ENCODE results near the gene MEX3A. TPM values are rescaled to one million over a fixed set of nuclear protein-coding genes. Genes with fewer than 3 reads are reported as not detected.

MEX3A gene
- total and polyA plus RNA-seq, 5 donors from 2014 or later: not detected

DNA sequence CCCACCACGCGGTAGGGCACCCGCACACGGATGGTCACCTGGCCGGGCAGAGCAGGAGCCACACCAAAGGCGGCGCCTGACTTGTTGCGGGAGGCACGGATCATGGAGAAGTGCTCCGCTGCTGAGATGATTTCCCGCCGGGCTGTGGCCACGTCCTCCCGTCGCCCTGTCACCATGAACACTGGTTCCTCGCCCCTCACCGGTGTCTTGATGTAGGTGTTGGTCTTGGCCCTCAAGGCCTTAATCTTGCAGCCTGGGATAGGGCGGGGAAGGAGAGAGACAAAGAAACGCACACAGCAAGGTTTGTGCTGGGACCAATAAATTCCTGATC lies 4.9 kb downstream of the MEX3A start:
- H3K4me1 ChIP-seq (ENCODE audit: control insufficient read depth, insufficient read depth, low read length, poor library complexity, severe bottlenecking): peaks cover 8% of the 10 kb centered on the region
- H3K9me3 ChIP-seq (ENCODE audit: control insufficient read depth in 2 of 2, low read length in 2 of 2): no peaks in the 10 kb centered on the region
- DNase-seq (no peak), ATAC-seq (ENCODE audit: low read depth in 2 of 2) (no peak)
- peaks cover 35% of the 10 kb centered on the region for H3K27me3 Mint-ChIP-seq
- no peaks in the 10 kb centered on the region for H3K36me3 Mint-ChIP-seq
- no peaks in the 10 kb centered on the region for H3K36me3 ChIP-seq (ENCODE audit: control insufficient read depth, insufficient read depth, low read length)
- H3K4me1 Mint-ChIP-seq: peaks cover 0 to 11% (median 0%) of the 10 kb centered on the region in 4 donors
- H3K27me3 ChIP-seq (ENCODE audit: control insufficient read depth, insufficient read depth, low read length): no peaks in the 10 kb centered on the region
- H3K27ac ChIP-seq (ENCODE audit: insufficient read depth, low read length, poor library complexity, severe bottlenecking): no peak overlapping the region
- no peak overlapping the region for H3K4me3 Mint-ChIP-seq
- no peak overlapping the region for H3K4me3 ChIP-seq (ENCODE audit: low read depth, low read length)
- peaks cover 0 to 2% (median 0%) of the 10 kb centered on the region in 7 donors for H3K9me3 Mint-ChIP-seq
- no peak overlapping the region for H3K27ac Mint-ChIP-seq

DNA sequence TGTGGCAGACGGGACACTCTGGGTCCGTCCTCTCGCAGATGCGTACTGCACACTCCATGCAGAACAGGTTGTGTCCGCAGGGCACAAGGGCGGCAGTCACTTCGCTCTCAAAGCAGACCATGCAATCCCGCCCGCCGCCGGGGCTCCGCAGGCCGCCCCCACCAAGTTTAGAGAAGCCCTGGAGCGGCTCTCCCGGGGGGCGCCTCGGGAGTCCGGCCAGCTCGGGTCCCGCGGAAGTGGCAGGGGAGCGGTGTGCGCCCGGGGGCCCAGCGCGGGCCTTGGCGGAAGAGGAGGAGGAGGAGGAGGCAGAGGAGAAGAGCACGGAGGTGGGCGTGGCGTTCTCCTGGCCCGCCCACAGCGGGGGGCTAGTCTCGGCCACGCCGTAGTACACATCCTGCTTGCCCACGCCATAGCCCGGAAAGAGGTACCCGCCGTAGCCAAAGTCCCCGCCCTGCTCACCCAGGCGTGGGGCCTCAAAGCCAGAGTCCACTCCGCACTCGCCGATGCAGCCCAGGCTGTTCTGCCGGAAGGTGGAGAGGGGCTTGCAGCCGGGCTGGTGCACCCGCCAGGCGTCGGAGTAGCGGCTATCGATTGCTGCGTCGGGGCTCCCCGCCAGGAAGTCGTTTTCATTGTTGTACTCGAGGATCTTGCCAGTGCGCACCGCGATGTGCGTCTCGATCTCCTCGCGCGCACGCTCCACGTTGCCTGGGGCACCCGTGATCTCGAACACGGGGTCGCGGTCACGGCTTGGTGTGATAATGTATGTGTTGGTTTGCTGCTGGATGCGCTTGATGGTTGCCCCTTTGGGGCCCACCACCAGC lies 5.4 kb downstream of the MEX3A start:
- no peak for DNase-seq
- Mint-ChIP-seq H3K4me3 (no peak overlapping the region), H3K36me3 (no peaks in the 10 kb centered on the region), H3K27me3 (peaks cover 35% of the 10 kb centered on the region), H3K27ac (no peak overlapping the region), H3K9me3 (peaks cover 0 to 2% (median 0%) of the 10 kb centered on the region in 7 donors), H3K4me1 (peaks cover 0 to 8% (median 0%) of the 10 kb centered on the region in 4 donors)
- Histone ChIP-seq H3K27ac (ENCODE audit: insufficient read depth, low read length, poor library complexity, severe bottlenecking) (no peak overlapping the region), H3K9me3 (ENCODE audit: control insufficient read depth in 2 of 2, low read length in 2 of 2) (no peaks in the 10 kb centered on the region), H3K27me3 (ENCODE audit: control insufficient read depth, insufficient read depth, low read length) (no peaks in the 10 kb centered on the region), H3K36me3 (ENCODE audit: control insufficient read depth, insufficient read depth, low read length) (no peaks in the 10 kb centered on the region), H3K4me3 (ENCODE audit: low read depth, low read length) (no peak overlapping the region), H3K4me1 (ENCODE audit: control insufficient read depth, insufficient read depth, low read length, poor library complexity, severe bottlenecking) (peaks cover 2% of the 10 kb centered on the region)
- ATAC-seq (ENCODE audit: low read depth in 2 of 2): no peak

DNA sequence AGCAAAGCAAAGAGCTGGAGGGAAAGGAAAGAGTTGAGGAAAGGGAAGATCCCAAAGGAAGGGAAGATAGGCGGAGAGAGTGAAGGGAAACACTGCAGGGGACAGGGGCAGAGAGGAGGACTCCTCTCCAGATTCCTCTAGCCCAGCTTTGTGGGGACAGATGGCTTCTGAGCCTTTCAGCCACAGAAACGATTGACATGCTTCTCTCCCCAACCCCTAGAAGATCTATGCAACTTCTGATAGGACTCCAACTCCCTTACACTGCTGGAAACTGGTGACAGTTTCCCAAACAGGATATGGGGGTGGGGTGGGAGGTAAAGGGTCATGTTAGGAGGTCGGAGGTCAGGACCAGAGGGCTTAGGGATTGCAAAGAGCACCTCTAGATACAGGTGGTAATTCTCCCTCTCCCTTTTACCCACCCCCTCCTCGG lies 6.5 kb downstream of the MEX3A start:
- Histone ChIP-seq H3K4me3 (ENCODE audit: low read depth, low read length) (no peak overlapping the region), H3K27me3 (ENCODE audit: control insufficient read depth, insufficient read depth, low read length) (no peaks in the 10 kb centered on the region), H3K27ac (ENCODE audit: insufficient read depth, low read length, poor library complexity, severe bottlenecking) (no peak overlapping the region), H3K36me3 (ENCODE audit: control insufficient read depth, insufficient read depth, low read length) (no peaks in the 10 kb centered on the region), H3K9me3 (ENCODE audit: control insufficient read depth in 2 of 2, low read length in 2 of 2) (no peaks in the 10 kb centered on the region), H3K4me1 (ENCODE audit: control insufficient read depth, insufficient read depth, low read length, poor library complexity, severe bottlenecking) (no peaks in the 10 kb centered on the region)
- Mint-ChIP-seq H3K9me3 (peaks cover 0 to 2% (median 0%) of the 10 kb centered on the region in 7 donors), H3K4me3 (peak overlapping the region in 1 of 4 donors; percentile 50), H3K36me3 (no peaks in the 10 kb centered on the region), H3K27ac (no peak overlapping the region), H3K4me1 (peaks cover 0 to 3% (median 0%) of the 10 kb centered on the region in 4 donors), H3K27me3 (peaks cover 25% of the 10 kb centered on the region)
- DNase-seq: no peak
- no peak for ATAC-seq (ENCODE audit: low read depth in 2 of 2)

DNA sequence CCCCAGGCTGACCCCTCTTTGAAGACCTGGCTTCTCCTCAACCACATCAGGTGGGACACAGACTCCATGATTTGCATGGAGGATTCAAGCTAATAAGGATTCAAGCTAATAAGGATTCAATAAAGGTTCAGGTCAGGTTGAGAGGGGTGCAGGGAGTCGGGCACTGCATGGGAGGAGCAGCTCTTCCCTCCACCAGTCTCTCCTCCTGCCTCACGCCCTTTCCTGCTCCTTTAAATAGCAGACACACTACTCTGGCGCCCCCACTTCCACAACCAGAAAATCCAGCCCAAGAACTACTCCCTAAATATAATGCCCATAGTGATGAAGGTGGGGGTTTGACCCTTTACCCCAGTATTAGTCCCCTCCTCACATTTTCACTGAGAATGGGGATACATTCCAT lies 7.1 kb downstream of the MEX3A start:
- H3K4me1 ChIP-seq (ENCODE audit: control insufficient read depth, insufficient read depth, low read length, poor library complexity, severe bottlenecking): no peaks in the 10 kb centered on the region
- Mint-ChIP-seq H3K4me1 (peaks cover 0 to 3% (median 0%) of the 10 kb centered on the region in 4 donors), H3K36me3 (no peaks in the 10 kb centered on the region), H3K27ac (no peak overlapping the region), H3K27me3 (peaks cover 25% of the 10 kb centered on the region), H3K4me3 (no peak overlapping the region), H3K9me3 (peaks cover 0 to 2% (median 0%) of the 10 kb centered on the region in 7 donors)
- ATAC-seq (ENCODE audit: low read depth in 2 of 2) (no peak), DNase-seq (no peak)
- no peak overlapping the region for H3K4me3 ChIP-seq (ENCODE audit: low read depth, low read length)
- H3K36me3 ChIP-seq (ENCODE audit: control insufficient read depth, insufficient read depth, low read length): no peaks in the 10 kb centered on the region
- H3K27ac ChIP-seq (ENCODE audit: insufficient read depth, low read length, poor library complexity, severe bottlenecking): no peak overlapping the region
- H3K27me3 ChIP-seq (ENCODE audit: control insufficient read depth, insufficient read depth, low read length): no peaks in the 10 kb centered on the region
- no peaks in the 10 kb centered on the region for H3K9me3 ChIP-seq (ENCODE audit: control insufficient read depth in 2 of 2, low read length in 2 of 2)

DNA sequence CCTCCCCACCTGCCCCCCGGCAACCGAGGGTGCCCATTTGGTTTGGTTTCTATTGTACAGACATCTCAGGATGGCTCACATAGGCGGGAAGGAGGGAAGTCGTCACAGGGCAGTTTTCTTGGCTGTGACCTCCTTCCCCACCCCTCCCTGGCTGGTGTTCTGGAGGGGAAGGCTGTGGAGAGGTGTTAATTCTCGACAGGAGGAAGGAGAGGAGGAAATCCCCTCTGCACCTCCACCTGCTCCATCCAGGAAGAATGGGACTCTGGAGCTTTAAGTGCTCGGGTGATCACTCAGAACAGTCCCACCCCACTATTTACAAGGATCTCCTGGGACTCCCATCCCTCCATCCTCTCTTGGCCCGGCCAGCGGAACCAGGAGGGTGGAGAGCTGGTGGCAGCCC lies 7.6 kb downstream of the MEX3A start:
- Mint-ChIP-seq H3K27me3 (peaks cover 22% of the 10 kb centered on the region), H3K36me3 (no peaks in the 10 kb centered on the region), H3K4me1 (peaks cover 0 to 1% (median 0%) of the 10 kb centered on the region in 4 donors), H3K9me3 (peaks cover 0 to 1% (median 0%) of the 10 kb centered on the region in 7 donors), H3K27ac (no peak overlapping the region), H3K4me3 (no peak overlapping the region)
- Histone ChIP-seq H3K27ac (ENCODE audit: insufficient read depth, low read length, poor library complexity, severe bottlenecking) (no peak overlapping the region), H3K36me3 (ENCODE audit: control insufficient read depth, insufficient read depth, low read length) (no peaks in the 10 kb centered on the region), H3K4me1 (ENCODE audit: control insufficient read depth, insufficient read depth, low read length, poor library complexity, severe bottlenecking) (no peaks in the 10 kb centered on the region), H3K9me3 (ENCODE audit: control insufficient read depth in 2 of 2, low read length in 2 of 2) (no peaks in the 10 kb centered on the region), H3K27me3 (ENCODE audit: control insufficient read depth, insufficient read depth, low read length) (no peaks in the 10 kb centered on the region), H3K4me3 (ENCODE audit: low read depth, low read length) (no peak overlapping the region)
- DNase-seq (no peak), ATAC-seq (ENCODE audit: low read depth in 2 of 2) (no peak)

DNA sequence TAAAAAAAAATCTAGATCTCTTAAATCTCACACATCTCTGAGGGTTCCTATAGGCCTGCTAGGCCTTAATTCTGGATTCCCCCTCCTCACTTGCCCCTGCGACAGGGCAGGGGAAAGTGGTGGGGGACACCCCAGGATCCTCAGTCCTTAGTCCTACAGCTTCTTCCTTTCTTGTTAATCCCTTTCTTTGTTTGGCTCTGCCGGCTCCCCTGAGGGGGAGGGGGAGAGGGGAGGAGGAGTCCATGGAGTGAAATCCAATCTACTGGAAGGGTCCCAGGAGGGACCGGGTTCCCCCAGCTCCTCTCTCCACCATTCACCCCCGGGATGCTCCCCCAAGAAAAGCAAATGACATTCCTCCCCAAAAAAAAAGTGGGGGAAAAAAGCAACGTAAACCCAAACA lies 8.5 kb downstream of the MEX3A start:
- no peaks in the 10 kb centered on the region for H3K27me3 ChIP-seq (ENCODE audit: control insufficient read depth, insufficient read depth, low read length)
- H3K4me3 Mint-ChIP-seq: no peak overlapping the region
- H3K4me1 ChIP-seq (ENCODE audit: control insufficient read depth, insufficient read depth, low read length, poor library complexity, severe bottlenecking): no peaks in the 10 kb centered on the region
- DNase-seq (no peak), ATAC-seq (ENCODE audit: low read depth in 2 of 2) (no peak)
- no peaks in the 10 kb centered on the region for H3K36me3 ChIP-seq (ENCODE audit: control insufficient read depth, insufficient read depth, low read length)
- peaks cover 15% of the 10 kb centered on the region for H3K27me3 Mint-ChIP-seq
- H3K4me1 Mint-ChIP-seq: no peaks in the 10 kb centered on the region
- H3K9me3 Mint-ChIP-seq: peaks cover 0 to 1% (median 0%) of the 10 kb centered on the region in 7 donors
- H3K27ac Mint-ChIP-seq: no peak overlapping the region
- H3K9me3 ChIP-seq (ENCODE audit: control insufficient read depth in 2 of 2, low read length in 2 of 2): no peaks in the 10 kb centered on the region
- H3K4me3 ChIP-seq (ENCODE audit: low read depth, low read length): no peak overlapping the region
- no peak overlapping the region for H3K27ac ChIP-seq (ENCODE audit: insufficient read depth, low read length, poor library complexity, severe bottlenecking)
- H3K36me3 Mint-ChIP-seq: no peaks in the 10 kb centered on the region

DNA sequence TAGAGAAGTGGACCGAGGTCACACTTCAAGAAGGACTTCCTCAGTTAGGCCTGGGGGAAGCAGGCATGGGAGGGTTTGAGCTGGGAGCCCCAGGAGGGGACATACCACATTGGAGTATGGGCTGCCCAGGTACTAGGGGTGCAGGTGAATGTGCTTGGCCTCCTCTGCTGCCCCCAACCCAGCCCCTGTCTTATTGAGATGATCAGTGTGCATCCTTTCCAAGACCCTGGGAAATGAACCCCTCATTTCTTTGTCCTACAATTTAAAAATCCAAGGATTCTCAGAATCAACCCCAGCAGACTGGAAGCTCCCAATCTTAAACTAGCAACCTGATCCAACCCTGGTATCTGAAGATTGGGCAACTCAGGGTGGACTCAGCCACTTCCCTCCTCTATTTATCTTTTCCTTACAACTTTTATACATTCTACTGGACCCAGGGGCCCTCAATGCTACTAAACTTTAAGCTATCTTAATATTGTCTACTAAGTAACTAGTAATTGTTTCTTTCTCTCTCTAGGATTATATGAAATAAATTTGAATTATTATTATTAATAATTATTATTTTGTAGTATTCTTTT lies 9.1 kb downstream of the MEX3A start:
- no peaks in the 10 kb centered on the region for H3K36me3 ChIP-seq (ENCODE audit: control insufficient read depth, insufficient read depth, low read length)
- no peak for DNase-seq
- H3K27ac Mint-ChIP-seq: no peak overlapping the region

DNA sequence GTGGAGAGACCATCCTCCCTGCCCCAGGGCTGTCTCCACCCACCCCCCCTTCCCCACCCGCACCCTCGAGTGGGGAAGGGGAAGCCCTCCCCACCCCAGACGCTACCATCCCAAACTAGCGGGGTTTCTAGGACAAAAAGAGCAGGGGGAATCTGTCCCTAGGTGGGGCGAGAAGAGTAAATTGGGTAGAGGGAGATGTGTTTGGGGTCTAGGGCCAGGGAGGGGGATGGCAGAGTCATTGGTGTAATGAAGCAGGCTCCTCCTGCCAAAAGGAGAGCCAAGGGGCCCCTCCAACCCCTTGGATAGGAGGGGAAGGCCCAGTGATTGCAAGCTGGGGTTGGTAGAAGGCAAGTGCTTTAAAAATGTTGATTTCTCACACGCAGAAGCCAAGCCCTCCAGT lies 10.0 kb downstream of the MEX3A start:
- Mint-ChIP-seq H3K4me1 (no peaks in the 10 kb centered on the region), H3K4me3 (no peak overlapping the region), H3K27me3 (peaks cover 7% of the 10 kb centered on the region), H3K27ac (no peak overlapping the region), H3K9me3 (no peaks in the 10 kb centered on the region), H3K36me3 (no peaks in the 10 kb centered on the region)
- ATAC-seq (ENCODE audit: low read depth in 2 of 2): no peak
- H3K27me3 ChIP-seq (ENCODE audit: control insufficient read depth, insufficient read depth, low read length): no peaks in the 10 kb centered on the region
- DNase-seq: no peak
- no peaks in the 10 kb centered on the region for H3K36me3 ChIP-seq (ENCODE audit: control insufficient read depth, insufficient read depth, low read length)
- H3K4me3 ChIP-seq (ENCODE audit: low read depth, low read length): no peak overlapping the region
- no peaks in the 10 kb centered on the region for H3K9me3 ChIP-seq (ENCODE audit: control insufficient read depth in 2 of 2, low read length in 2 of 2)
- no peak overlapping the region for H3K27ac ChIP-seq (ENCODE audit: insufficient read depth, low read length, poor library complexity, severe bottlenecking)
- H3K4me1 ChIP-seq (ENCODE audit: control insufficient read depth, insufficient read depth, low read length, poor library complexity, severe bottlenecking): no peaks in the 10 kb centered on the region

More for the DNA sequence above, 9.1 kb downstream of the MEX3A start:
- H3K27ac ChIP-seq (ENCODE audit: insufficient read depth, low read length, poor library complexity, severe bottlenecking): no peak overlapping the region
- Mint-ChIP-seq H3K9me3 (no peaks in the 10 kb centered on the region), H3K4me3 (no peak overlapping the region), H3K27me3 (peaks cover 12% of the 10 kb centered on the region), H3K36me3 (no peaks in the 10 kb centered on the region), H3K4me1 (no peaks in the 10 kb centered on the region)
- no peaks in the 10 kb centered on the region for H3K4me1 ChIP-seq (ENCODE audit: control insufficient read depth, insufficient read depth, low read length, poor library complexity, severe bottlenecking)
- H3K27me3 ChIP-seq (ENCODE audit: control insufficient read depth, insufficient read depth, low read length): no peaks in the 10 kb centered on the region
- ATAC-seq (ENCODE audit: low read depth in 2 of 2): no peak
- H3K4me3 ChIP-seq (ENCODE audit: low read depth, low read length): no peak overlapping the region
- no peaks in the 10 kb centered on the region for H3K9me3 ChIP-seq (ENCODE audit: control insufficient read depth in 2 of 2, low read length in 2 of 2)

Measured in CD4-positive, CD25-positive, alpha-beta regulatory T cell (primary cell).